HG02870 (cell line): ENCODE measurements around the gene MXD3.

Source experiments
- ATAC-seq: cut with Tn5 transposase; IDR thresholded peaks from one replicate; pipeline ENCODE4 v1.9.1; 2021; ENCODE audit warnings: mild to moderate bottlenecking, moderate library complexity; ENCODE audit not compliant: unreplicated experiment

Gene MXD3

GRCh38 chr5:177304392-177305119 lies 7.1 kb downstream of the MXD3 start:
- ATAC-seq, result no peak

GRCh38 chr5:177303925-177304391 lies 7.7 kb downstream of the MXD3 start:
- no peak for ATAC-seq

GRCh38 chr5:177303121-177303924 lies 8.4 kb downstream of the MXD3 start, which contains the start of the genes PRELID1 and RAB24:
Gene PRELID1, plus strand, starts transcription at chr5:177303799. Its CDS starts 187 bp downstream, at chr5:177303986.
Gene RAB24, minus strand, starts transcription at chr5:177303719. Its CDS starts 431 bp downstream, at chr5:177303288.
- ATAC-seq, result peak; percentile 54

GRCh38 chr5:177302354-177303110 lies 9.2 kb downstream of the MXD3 start:
- no peak for ATAC-seq

- ATAC-seq, result no peak
Observed at GRCh38 chr5:177301503-177302165, 10.1 kb downstream of the MXD3 start.

- ATAC-seq, result no peak
Observed at GRCh38 chr5:177300951-177301350, 10.7 kb downstream of the MXD3 start.

GRCh38 chr5:177300236-177300880 lies 11.3 kb downstream of the MXD3 start:
- ATAC-seq, result no peak

- no peak for ATAC-seq
Observed at GRCh38 chr5:177299697-177300096, 12.0 kb downstream of the MXD3 start.

- ATAC-seq, result no peak
Observed at GRCh38 chr5:177297922-177298321, 13.8 kb downstream of the MXD3 start.

- no peak for ATAC-seq
Observed at GRCh38 chr5:177296581-177296980, 15.1 kb downstream of the MXD3 start.

GRCh38 chr5:177295924-177296323 lies 15.8 kb downstream of the MXD3 start:
- ATAC-seq, result no peak

GRCh38 chr5:177294632-177295031 lies 17.1 kb downstream of the MXD3 start:
- no peak for ATAC-seq

GRCh38 chr5:177293819-177294581 lies 17.7 kb downstream of the MXD3 start:
- ATAC-seq, result no peak

GRCh38 chr5:177291735-177292134 lies 20.0 kb downstream of the MXD3 start:
- no peak for ATAC-seq

- ATAC-seq, result no peak
Observed at GRCh38 chr5:177290816-177291596, 20.7 kb downstream of the MXD3 start.

- ATAC-seq, result no peak
Observed at GRCh38 chr5:177288191-177288590, 23.5 kb downstream of the MXD3 start.

GRCh38 chr5:177276886-177277285 lies 34.8 kb downstream of the MXD3 start:
- ATAC-seq, result no peak

GRCh38 chr5:177275883-177276282 lies 35.8 kb downstream of the MXD3 start:
- ATAC-seq, result no peak

GRCh38 chr5:177271113-177271512 lies 40.6 kb downstream of the MXD3 start:
- no peak for ATAC-seq
